ENCODE results near the gene RNF169. TPM values are rescaled to one million over a fixed set of nuclear protein-coding genes. Genes with fewer than 3 reads are reported as not detected.

RNF169 gene
- total and polyA plus RNA-seq, 2 of the 13 experiments (the other 11 are each of a cell fraction or from before 2014, with no cell fraction given): 5.3 to 14.2 TPM

DNA sequence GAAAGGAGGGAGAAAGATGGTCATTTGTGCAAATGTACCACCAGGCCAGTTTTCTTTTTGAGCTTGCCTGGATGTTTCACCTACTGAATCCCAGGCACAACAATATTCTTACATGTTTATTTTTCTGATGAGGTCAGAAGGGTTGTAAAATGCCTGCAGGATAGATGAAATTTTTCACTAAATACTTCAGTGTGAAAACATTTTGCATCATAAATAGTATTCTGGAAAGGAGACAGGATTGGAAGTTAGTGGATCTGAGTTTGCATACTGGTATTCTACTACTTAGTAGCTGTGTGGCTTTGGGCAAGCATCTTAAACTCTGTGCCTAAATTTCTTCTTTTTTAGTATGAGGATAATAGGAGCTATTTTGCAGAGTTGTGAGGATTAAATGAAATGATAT lies 24.8 kb downstream of the RNF169 start:
- no peak for FAIRE-seq
- Histone ChIP-seq H3K9ac (ENCODE audit: insufficient read depth, low read depth, low read length) (no peak overlapping the region), H3K4me2 (ENCODE audit: low read depth, low read length) (no peak overlapping the region), H3K27me3 (ENCODE audit: control insufficient read depth in 1 of 2, insufficient read depth in 2 of 2, low read length in 2 of 2) (no peaks in the 10 kb centered on the region), H3K27ac (ENCODE audit: extremely low read length, insufficient read depth, low read length) (no peak overlapping the region), H3K9me3 (ENCODE audit: low read length) (no peaks in the 10 kb centered on the region), H4K20me1 (ENCODE audit: insufficient read depth, low read length) (no peaks in the 10 kb centered on the region), H3K79me2 (ENCODE audit: insufficient read depth, low read length) (peaks cover 46% of the 10 kb centered on the region), H2AFZ (ENCODE audit: low read length) (no peak overlapping the region), H3K36me3 (replicated peaks in 1 of 2; ENCODE audit: control insufficient read depth in 1 of 2, insufficient read depth in 2 of 2, low read length in 2 of 2) (no peaks in the 10 kb centered on the region; a peak in 2 of 5 replicates), H3K4me3 (replicated peaks in 1 of 3; ENCODE audit: insufficient read depth in 1 of 3, low read depth in 2 of 3, low read length in 3 of 3) (no peak overlapping the region), H3K4me1 (ENCODE audit: insufficient read depth, low read length) (no peaks in the 10 kb centered on the region)
- ATAC-seq: no peak
- intact Hi-C loops (cut with micrococcal nuclease; ENCODE audit: unreplicated experiment) (no loop called here), in situ Hi-C loops (cut with HindIII; ENCODE audit: extremely low pct_ligation_motif_present, low pct_unique_long_range_greater_than_20kb) (no loop called here)
- DNase-seq (ENCODE audit: low spot score): no peak
- TF ChIP-seq, protein P1, sequence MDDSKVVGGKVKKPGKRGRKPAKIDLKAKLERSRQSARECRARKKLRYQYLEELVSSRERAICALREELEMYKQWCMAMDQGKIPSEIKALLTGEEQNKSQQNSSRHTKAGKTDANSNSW (CRISPR knock-in tag; IDR thresholded peaks at IDR 0.05; ENCODE audit: borderline replicate concordance): no peak
- TF ChIP-seq ZNF572 (CRISPR knock-in tag; IDR thresholded peaks at IDR 0.05) (no peak), ZNF101 (CRISPR knock-in tag; IDR thresholded peaks at IDR 0.05; ENCODE audit: borderline replicate concordance, low read depth) (no peak), ZBTB20 (CRISPR knock-in tag; IDR thresholded peaks at IDR 0.05; ENCODE audit: borderline replicate concordance, low read depth) (no peak), ZEB1 (IDR thresholded peaks at IDR 0.05; ENCODE audit: insufficient replicate concordance, low read depth) (no peak), SP1 (IDR thresholded peaks at IDR 0.05) (no peak), SP1 (CRISPR knock-in tag; IDR thresholded peaks at IDR 0.05) (no peak), AGO1 (IDR thresholded peaks at IDR 0.05; ENCODE audit: low read depth, low read length, poor library complexity, severe bottlenecking) (no peak), ZNF746 (CRISPR knock-in tag; IDR thresholded peaks at IDR 0.05) (no peak), NFYB (CRISPR knock-in tag; IDR thresholded peaks at IDR 0.05) (no peak), RCOR2 (CRISPR knock-in tag; IDR thresholded peaks at IDR 0.05) (no peak), MEIS2 (CRISPR knock-in tag; IDR thresholded peaks at IDR 0.05) (no peak), KDM5A (IDR thresholded peaks at IDR 0.05; ENCODE audit: borderline replicate concordance, low read length) (no peak), ZNF510 (CRISPR knock-in tag; IDR thresholded peaks at IDR 0.05; ENCODE audit: low read depth) (no peak), ZNF615 (CRISPR knock-in tag; IDR thresholded peaks at IDR 0.05; ENCODE audit: borderline replicate concordance) (no peak), ZNF24 (IDR thresholded peaks at IDR 0.05) (no peak), SOX5 (CRISPR knock-in tag; IDR thresholded peaks at IDR 0.05; ENCODE audit: borderline replicate concordance) (no peak), ZNF235 (CRISPR knock-in tag; IDR thresholded peaks at IDR 0.05; ENCODE audit: borderline replicate concordance) (no peak), ADNP (CRISPR knock-in tag; IDR thresholded peaks at IDR 0.05) (no peak)
- ChIA-PET POLR2A (no interaction called here), CTCF (ENCODE audit: low intra/inter-chr PET ratio, low total read pairs) (no interaction called here)
- BruUV-seq (replicated peaks): no TSS peak

Measured in HepG2 (cell line).